ENCODE results near the gene CYFIP1.

Gene CYFIP1

GRCh38 chr15:22893881-22894280, 86.3 kb downstream of the CYFIP1 start:
- TF ChIP-seq, protein P1, sequence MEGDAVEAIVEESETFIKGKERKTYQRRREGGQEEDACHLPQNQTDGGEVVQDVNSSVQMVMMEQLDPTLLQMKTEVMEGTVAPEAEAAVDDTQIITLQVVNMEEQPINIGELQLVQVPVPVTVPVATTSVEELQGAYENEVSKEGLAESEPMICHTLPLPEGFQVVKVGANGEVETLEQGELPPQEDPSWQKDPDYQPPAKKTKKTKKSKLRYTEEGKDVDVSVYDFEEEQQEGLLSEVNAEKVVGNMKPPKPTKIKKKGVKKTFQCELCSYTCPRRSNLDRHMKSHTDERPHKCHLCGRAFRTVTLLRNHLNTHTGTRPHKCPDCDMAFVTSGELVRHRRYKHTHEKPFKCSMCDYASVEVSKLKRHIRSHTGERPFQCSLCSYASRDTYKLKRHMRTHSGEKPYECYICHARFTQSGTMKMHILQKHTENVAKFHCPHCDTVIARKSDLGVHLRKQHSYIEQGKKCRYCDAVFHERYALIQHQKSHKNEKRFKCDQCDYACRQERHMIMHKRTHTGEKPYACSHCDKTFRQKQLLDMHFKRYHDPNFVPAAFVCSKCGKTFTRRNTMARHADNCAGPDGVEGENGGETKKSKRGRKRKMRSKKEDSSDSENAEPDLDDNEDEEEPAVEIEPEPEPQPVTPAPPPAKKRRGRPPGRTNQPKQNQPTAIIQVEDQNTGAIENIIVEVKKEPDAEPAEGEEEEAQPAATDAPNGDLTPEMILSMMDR (IDR thresholded peaks at IDR 0.05; ENCODE audit: low read depth, low read length, missing control alignments), result no peak
- DNase-seq (ENCODE audit: extremely low read depth, low read depth), result no peak

DNA sequence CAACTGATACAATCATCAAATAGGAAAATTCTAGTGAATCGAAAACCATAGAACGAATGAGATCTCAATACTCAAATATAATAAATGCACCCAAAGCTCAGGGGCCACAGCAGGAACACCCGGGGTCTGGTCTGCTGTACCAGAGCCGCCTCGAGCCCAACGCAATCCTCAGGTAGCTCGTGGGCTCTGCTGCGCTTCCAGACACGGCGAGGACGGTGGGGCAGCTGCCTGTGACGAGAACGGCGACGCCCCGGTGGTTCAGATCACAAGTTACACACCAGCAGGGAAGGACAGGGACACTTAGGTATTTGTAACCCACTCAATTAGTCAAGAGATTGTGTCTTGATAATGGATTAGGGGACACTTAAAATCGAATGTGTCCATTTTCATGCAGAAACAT, 87.1 kb downstream of the CYFIP1 start:
- TF ChIP-seq, protein P1 (IDR thresholded peaks at IDR 0.05; ENCODE audit: low read depth, low read length, missing control alignments), result no peak
- H3K4me3 ChIP-seq (replicated peaks; ENCODE audit: low read depth, low read length), result no peak overlapping the region
- DNase-seq (ENCODE audit: extremely low read depth, low read depth), result no peak

More at GRCh38 chr15:22893881-22894280, 86.3 kb downstream of the CYFIP1 start:
- H3K4me3 ChIP-seq (replicated peaks; ENCODE audit: low read depth, low read length), result no peak overlapping the region

- no peak overlapping the region for H3K4me3 ChIP-seq (replicated peaks; ENCODE audit: low read depth, low read length)
- TF ChIP-seq, protein P1 (IDR thresholded peaks at IDR 0.05; ENCODE audit: low read depth, low read length, missing control alignments), result no peak
- no peak for DNase-seq (ENCODE audit: extremely low read depth, low read depth)
These were observed 87.8 kb downstream of the CYFIP1 start for GRCh38 chr15:22892333-22892732.

DNA sequence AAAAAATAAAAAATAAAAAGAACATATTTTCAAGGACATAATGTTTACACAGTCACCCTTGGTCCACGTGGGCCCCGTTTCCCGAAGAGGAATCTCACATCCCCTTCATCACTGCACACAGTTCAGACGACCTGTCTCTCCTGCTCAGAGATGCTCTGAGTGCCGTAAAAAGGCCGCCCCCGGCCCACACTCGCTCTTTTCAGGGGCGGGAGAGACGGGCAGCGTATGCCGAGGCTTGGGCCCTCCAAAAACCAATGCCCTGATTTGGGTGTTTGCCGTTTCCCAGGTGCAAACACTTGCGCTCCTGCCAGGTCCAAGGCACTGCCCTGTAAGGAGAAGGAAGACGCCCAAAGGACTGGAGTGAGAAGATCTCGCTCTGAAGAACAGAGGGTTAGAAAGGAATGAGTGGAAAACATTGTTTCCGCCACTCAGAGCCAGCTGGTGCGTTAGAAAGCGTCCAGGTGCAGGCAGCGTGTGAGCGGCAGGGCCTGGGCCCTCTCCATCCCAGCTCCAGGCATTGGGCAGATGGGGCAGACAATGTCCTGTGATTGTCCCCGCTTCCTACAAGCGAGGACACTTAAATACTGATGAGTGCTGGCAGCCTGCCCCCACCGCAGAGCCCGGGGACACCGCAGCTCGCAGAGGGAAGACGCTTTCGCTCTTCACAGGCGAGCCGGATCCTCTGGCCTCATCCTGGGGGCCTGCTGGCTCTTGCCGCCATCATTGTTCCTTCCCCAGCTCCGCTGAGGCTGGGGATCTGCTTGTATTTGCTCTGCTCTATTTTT, 88.5 kb downstream of the CYFIP1 start:
- TF ChIP-seq, protein P1 (IDR thresholded peaks at IDR 0.05; ENCODE audit: low read depth, low read length, missing control alignments), result no peak
- H3K4me3 ChIP-seq (replicated peaks; ENCODE audit: low read depth, low read length), result no peak overlapping the region
- no peak for DNase-seq (ENCODE audit: extremely low read depth, low read depth)

GRCh38 chr15:22890296-22890695, 89.9 kb downstream of the CYFIP1 start:
- DNase-seq (ENCODE audit: extremely low read depth, low read depth), result no peak
- H3K4me3 ChIP-seq (replicated peaks; ENCODE audit: low read depth, low read length), result no peak overlapping the region
- TF ChIP-seq, protein P1 (IDR thresholded peaks at IDR 0.05; ENCODE audit: low read depth, low read length, missing control alignments), result no peak

- TF ChIP-seq, protein P1 (IDR thresholded peaks at IDR 0.05; ENCODE audit: low read depth, low read length, missing control alignments), result no peak
- no peak for DNase-seq (ENCODE audit: extremely low read depth, low read depth)
- no peak overlapping the region for H3K4me3 ChIP-seq (replicated peaks; ENCODE audit: low read depth, low read length)
These were observed 90.9 kb downstream of the CYFIP1 start for GRCh38 chr15:22889146-22889818.
